GM23338 (cell line): Measurements from ENCODE around the gene TXNDC17.

Source experiments
- CREB1 ChIP-seq: fragments of 250-450 bp; sonication (Bioruptor Pico); IDR thresholded peaks from 2 replicates; pipeline ENCODE4 v1.5.0; 2020; ENCODE audit warnings: low read depth, mild to moderate bottlenecking, moderate library complexity
- EZH2 ChIP-seq: fragments of 200-600 bp; sonication (generic); IDR thresholded peaks from one replicate; pipeline ENCODE4 v1.8.0; 2017; ENCODE audit warnings: antibody characterized with exemption, mild to moderate bottlenecking, low read depth; ENCODE audit not compliant: unreplicated experiment
- EZH2phosphoT487 ChIP-seq: fragments of 200-600 bp; sonication (generic); IDR thresholded peaks from one replicate; pipeline ENCODE4 v1.8.1; 2018; ENCODE audit warnings: antibody characterized with exemption; ENCODE audit not compliant: unreplicated experiment
- JUNB ChIP-seq: IDR thresholded peaks from one replicate; pipeline ENCODE4 v1.6.1; 2016; ENCODE audit warnings: antibody characterized with exemption; ENCODE audit not compliant: unreplicated experiment
- NANOG ChIP-seq: IDR thresholded peaks from 2 replicates; pipeline ENCODE4 v1.6.1; 2016; ENCODE audit warnings: antibody characterized with exemption, borderline replicate concordance
- POLR2AphosphoS5 ChIP-seq: IDR thresholded peaks from 2 replicates; pipeline ENCODE4 v1.6.1; 2016; ENCODE audit warnings: antibody characterized with exemption, low read depth
- ZNF331 ChIP-seq: fragments of 250-450 bp; sonication (Bioruptor Pico); IDR thresholded peaks from 2 replicates; pipeline ENCODE4 v1.5.0; 2020; ENCODE audit warnings: low read depth, mild to moderate bottlenecking, moderate library complexity
- TF ChIP-seq, protein P1 (sequence below), 2 experiments: fragments of 200-600 bp in 1 of 2; sonication (generic) in 1 of 2; conservative IDR thresholded peaks; 2 replicates each; pipeline versions ENCODE4 v1.5.1 to v1.6.1; 2016 to 2017; ENCODE audit warnings: antibody characterized with exemption in 2 of 2, low read depth in 2 of 2, mild to moderate bottlenecking in 2 of 2, moderate library complexity in 1 of 2
- TF ChIP-seq, protein P2 (sequence below): IDR thresholded peaks from one replicate; pipeline ENCODE4 v1.6.1; 2018; ENCODE audit warnings: antibody characterized with exemption; ENCODE audit not compliant: unreplicated experiment
- TF ChIP-seq, protein P3 (sequence below): IDR thresholded peaks from 2 replicates; pipeline ENCODE4 v1.6.1; 2016; ENCODE audit warnings: antibody characterized with exemption
- TF ChIP-seq, protein P4 (sequence below): fragments of 250-450 bp; sonication (Bioruptor Pico); IDR thresholded peaks from 2 replicates; pipeline ENCODE4 v1.5.0; 2020; ENCODE audit warnings: mild to moderate bottlenecking, moderate library complexity

DNA sequence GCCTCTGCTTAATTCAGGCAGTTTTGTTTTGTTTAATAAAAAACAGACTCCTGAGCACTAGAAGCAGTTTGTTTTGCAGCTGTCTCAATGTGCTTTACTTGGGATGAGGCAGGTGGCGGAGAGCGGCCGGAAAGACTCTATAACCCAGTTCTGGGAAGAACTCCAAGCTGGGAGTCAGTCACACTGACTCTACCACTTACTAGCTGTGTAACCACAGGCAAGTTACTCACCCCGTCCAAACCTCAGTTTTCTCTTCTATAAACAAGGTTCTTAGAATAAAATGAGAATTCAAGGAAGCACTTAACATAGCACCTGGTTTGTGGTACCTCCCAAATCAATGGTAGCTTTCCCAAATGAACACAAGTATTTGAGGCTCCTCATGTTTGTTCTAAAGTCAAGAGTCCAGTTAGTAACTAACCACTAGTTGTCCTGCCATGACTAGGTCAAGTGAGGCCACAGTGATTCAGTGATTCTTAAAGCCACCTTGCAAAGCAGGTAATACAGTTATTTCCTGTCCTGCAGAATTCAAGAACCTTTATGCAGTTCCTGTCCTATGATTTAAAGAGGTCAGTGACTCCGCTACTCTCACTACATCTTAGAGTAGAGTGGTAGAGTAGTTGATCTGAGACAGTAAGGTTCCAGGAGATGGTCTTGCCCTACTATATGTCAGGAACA lies 2.7 kb downstream of the TXNDC17 start:
- TF ChIP-seq, protein P1, sequence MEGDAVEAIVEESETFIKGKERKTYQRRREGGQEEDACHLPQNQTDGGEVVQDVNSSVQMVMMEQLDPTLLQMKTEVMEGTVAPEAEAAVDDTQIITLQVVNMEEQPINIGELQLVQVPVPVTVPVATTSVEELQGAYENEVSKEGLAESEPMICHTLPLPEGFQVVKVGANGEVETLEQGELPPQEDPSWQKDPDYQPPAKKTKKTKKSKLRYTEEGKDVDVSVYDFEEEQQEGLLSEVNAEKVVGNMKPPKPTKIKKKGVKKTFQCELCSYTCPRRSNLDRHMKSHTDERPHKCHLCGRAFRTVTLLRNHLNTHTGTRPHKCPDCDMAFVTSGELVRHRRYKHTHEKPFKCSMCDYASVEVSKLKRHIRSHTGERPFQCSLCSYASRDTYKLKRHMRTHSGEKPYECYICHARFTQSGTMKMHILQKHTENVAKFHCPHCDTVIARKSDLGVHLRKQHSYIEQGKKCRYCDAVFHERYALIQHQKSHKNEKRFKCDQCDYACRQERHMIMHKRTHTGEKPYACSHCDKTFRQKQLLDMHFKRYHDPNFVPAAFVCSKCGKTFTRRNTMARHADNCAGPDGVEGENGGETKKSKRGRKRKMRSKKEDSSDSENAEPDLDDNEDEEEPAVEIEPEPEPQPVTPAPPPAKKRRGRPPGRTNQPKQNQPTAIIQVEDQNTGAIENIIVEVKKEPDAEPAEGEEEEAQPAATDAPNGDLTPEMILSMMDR (conservative IDR thresholded peaks at IDR 0.05; ENCODE audit: low read depth in 2 of 2), result no peak
- TF ChIP-seq POLR2AphosphoS5 (no peak), EZH2phosphoT487 (no peak), EZH2 (no peak), CREB1 (no peak), NANOG (no peak), ZNF331 (CRISPR knock-in tag) (no peak), JUNB (no peak)
- TF ChIP-seq, protein P2, sequence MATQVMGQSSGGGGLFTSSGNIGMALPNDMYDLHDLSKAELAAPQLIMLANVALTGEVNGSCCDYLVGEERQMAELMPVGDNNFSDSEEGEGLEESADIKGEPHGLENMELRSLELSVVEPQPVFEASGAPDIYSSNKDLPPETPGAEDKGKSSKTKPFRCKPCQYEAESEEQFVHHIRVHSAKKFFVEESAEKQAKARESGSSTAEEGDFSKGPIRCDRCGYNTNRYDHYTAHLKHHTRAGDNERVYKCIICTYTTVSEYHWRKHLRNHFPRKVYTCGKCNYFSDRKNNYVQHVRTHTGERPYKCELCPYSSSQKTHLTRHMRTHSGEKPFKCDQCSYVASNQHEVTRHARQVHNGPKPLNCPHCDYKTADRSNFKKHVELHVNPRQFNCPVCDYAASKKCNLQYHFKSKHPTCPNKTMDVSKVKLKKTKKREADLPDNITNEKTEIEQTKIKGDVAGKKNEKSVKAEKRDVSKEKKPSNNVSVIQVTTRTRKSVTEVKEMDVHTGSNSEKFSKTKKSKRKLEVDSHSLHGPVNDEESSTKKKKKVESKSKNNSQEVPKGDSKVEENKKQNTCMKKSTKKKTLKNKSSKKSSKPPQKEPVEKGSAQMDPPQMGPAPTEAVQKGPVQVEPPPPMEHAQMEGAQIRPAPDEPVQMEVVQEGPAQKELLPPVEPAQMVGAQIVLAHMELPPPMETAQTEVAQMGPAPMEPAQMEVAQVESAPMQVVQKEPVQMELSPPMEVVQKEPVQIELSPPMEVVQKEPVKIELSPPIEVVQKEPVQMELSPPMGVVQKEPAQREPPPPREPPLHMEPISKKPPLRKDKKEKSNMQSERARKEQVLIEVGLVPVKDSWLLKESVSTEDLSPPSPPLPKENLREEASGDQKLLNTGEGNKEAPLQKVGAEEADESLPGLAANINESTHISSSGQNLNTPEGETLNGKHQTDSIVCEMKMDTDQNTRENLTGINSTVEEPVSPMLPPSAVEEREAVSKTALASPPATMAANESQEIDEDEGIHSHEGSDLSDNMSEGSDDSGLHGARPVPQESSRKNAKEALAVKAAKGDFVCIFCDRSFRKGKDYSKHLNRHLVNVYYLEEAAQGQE, result no peak
- TF ChIP-seq, protein P3, sequence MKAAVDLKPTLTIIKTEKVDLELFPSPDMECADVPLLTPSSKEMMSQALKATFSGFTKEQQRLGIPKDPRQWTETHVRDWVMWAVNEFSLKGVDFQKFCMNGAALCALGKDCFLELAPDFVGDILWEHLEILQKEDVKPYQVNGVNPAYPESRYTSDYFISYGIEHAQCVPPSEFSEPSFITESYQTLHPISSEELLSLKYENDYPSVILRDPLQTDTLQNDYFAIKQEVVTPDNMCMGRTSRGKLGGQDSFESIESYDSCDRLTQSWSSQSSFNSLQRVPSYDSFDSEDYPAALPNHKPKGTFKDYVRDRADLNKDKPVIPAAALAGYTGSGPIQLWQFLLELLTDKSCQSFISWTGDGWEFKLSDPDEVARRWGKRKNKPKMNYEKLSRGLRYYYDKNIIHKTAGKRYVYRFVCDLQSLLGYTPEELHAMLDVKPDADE, result no peak
- TF ChIP-seq, protein P4, sequence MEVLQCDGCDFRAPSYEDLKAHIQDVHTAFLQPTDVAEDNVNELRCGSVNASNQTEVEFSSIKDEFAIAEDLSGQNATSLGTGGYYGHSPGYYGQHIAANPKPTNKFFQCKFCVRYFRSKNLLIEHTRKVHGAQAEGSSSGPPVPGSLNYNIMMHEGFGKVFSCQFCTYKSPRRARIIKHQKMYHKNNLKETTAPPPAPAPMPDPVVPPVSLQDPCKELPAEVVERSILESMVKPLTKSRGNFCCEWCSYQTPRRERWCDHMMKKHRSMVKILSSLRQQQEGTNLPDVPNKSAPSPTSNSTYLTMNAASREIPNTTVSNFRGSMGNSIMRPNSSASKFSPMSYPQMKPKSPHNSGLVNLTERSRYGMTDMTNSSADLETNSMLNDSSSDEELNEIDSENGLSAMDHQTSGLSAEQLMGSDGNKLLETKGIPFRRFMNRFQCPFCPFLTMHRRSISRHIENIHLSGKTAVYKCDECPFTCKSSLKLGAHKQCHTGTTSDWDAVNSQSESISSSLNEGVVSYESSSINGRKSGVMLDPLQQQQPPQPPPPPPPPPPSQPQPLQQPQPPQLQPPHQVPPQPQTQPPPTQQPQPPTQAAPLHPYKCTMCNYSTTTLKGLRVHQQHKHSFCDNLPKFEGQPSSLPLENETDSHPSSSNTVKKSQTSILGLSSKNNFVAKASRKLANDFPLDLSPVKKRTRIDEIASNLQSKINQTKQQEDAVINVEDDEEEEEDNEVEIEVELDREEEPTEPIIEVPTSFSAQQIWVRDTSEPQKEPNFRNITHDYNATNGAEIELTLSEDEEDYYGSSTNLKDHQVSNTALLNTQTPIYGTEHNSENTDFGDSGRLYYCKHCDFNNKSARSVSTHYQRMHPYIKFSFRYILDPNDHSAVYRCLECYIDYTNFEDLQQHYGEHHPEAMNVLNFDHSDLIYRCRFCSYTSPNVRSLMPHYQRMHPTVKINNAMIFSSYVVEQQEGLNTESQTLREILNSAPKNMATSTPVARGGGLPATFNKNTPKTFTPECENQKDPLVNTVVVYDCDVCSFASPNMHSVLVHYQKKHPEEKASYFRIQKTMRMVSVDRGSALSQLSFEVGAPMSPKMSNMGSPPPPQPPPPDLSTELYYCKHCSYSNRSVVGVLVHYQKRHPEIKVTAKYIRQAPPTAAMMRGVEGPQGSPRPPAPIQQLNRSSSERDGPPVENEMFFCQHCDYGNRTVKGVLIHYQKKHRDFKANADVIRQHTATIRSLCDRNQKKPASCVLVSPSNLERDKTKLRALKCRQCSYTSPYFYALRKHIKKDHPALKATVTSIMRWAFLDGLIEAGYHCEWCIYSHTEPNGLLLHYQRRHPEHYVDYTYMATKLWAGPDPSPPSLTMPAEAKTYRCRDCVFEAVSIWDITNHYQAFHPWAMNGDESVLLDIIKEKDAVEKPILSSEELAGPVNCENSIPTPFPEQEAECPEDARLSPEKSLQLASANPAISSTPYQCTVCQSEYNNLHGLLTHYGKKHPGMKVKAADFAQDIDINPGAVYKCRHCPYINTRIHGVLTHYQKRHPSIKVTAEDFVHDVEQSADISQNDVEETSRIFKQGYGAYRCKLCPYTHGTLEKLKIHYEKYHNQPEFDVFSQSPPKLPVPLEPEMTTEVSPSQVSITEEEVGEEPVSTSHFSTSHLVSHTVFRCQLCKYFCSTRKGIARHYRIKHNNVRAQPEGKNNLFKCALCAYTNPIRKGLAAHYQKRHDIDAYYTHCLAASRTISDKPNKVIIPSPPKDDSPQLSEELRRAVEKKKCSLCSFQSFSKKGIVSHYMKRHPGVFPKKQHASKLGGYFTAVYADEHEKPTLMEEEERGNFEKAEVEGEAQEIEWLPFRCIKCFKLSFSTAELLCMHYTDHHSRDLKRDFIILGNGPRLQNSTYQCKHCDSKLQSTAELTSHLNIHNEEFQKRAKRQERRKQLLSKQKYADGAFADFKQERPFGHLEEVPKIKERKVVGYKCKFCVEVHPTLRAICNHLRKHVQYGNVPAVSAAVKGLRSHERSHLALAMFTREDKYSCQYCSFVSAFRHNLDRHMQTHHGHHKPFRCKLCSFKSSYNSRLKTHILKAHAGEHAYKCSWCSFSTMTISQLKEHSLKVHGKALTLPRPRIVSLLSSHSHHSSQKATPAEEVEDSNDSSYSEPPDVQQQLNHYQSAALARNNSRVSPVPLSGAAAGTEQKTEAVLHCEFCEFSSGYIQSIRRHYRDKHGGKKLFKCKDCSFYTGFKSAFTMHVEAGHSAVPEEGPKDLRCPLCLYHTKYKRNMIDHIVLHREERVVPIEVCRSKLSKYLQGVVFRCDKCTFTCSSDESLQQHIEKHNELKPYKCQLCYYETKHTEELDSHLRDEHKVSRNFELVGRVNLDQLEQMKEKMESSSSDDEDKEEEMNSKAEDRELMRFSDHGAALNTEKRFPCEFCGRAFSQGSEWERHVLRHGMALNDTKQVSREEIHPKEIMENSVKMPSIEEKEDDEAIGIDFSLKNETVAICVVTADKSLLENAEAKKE (CRISPR knock-in tag), result no peak
